ENCODE data around the gene ENTHD1.
"Not testable (repeated sequence)": the region's sequence is repeated elsewhere in the genome, so short reads cannot be mapped to it uniquely, and the experiment has no call there.

Gene ENTHD1

DNA sequence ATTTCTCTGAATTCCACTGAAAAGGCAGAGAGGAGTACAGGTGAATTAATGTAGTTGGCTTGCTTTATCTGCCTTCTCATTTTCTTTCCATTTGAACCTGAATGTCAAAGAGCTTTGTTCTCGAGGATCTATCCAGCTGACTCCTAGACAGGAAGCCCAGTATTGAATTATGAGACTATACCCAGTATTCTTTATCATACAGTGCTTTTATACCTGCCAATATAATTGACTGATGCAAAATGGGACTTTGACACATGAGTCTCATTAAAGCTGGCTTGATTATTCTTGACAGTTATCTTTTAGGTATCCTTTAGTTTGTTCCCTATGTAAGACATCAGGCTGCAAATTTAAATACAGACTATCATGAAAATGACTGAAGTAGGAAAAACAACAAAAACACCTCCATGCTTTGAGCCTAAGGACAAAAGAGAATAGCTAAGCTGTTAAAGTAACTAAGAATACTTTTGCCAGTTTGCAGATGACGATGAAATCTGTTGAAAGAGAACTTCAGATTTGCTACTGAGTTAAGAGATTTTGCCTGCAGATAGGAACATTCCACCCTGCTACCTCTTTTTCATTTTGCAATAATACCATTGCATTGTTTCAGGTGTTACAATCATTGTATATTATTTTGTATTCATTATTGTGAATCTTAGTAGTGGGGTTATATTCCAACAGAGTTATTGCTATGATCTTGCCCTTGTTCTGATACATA is 117.1 kb downstream of the ENTHD1 start:
- no peak for DNase-seq

DNA sequence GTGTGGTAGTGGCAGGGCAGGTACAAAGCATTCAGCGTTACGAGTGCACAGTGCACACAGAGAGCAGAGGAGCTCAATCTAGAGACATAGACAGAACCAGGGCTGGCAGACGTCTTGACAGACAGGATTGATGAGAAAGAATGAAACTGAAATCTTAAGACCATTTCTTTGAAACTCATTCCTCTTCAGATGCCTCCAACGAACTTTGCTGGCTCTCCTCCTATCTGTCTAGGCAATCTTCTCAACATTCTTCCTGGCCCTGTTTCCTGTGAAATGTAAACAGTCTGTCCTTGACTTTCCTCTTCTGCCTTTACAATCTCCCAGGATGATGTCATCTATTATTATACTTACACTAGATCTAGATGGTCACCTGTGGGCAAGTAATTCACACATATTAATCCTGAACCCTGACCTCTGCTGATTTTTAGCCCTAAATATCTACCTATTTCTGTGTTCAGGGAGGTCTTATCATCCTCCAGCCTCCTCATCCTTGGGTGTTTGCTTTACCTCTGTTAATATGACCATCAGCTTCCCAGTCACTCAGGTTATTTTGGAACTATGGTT is 119.5 kb downstream of the ENTHD1 start:
- no peak for DNase-seq

DNA sequence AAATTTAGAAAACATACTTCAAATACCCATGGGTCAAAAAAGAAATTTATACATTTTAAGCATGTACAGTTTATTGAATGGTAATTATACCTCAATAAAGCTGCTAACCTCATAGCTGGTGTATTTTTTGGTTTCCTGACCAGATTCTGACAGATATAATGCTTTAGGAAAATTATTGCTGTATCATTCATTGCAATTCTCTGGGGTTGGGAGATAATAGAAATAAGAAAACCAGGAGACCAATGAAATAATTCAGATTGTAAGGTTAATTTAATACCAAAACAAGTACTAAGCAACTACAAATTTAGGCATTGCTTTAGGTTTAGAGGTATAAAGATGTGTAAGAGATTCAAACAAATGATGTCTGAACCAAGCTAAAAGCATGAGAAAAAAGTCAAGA is 120.1 kb downstream of the ENTHD1 start:
- no peak for DNase-seq

DNA sequence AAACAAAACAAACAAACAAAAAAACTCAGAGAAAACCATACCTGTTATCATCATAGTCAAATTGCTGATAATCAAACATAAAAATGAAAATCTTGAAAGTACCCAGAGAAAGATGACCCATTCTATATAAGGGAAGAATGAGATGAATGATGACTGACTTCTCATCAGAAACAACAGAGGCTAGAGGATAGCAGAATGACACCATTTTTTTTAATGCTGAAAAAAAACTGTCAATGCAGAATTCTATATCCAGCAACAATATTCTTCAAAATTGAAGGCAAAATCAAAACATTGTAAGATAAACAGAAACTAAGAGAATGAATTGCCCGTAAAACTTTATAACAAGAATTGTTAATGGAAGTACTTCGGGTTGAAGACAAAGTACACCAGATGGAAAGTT is 122.1 kb downstream of the ENTHD1 start:
- no peak for DNase-seq

DNA sequence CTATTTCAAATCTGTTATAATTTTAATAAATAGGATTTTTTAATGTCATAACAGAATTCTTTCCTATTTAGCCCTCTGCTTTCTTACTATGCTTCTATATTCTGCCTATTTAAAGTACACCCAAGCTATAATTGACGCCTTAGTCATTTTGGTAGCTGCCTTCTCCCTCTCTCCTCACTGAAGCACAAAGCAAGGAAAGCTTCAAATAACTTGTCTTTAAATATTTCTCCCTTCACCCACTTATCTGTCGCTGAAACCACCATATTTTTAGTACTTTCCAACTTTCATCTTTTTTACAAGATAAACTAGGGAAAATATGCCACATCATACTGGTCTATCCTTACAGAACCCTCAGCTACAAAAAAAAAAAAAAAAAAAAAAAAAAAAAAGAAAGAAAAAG is 127.9 kb downstream of the ENTHD1 start:
- no peak for DNase-seq

DNA sequence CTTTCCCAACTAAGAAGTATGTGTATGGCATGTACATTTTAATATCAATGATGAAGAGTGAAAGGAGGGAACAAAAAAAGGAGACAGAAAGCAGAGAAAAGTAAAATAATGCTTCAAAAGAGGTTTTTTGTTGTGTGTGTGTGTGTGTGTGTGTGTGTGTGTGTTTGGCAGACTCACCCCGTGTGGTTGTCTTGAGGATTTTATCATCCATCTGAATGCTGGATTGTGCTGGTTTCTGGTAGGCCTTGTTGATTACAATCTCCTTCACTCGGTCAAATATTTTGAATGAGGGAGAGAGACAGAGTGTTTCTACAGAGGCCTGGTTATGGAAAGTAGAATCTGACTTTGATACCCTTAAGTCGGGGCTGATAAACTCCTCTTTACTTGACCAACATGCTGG is 128.5 kb downstream of the ENTHD1 start:
- no peak for DNase-seq

DNA sequence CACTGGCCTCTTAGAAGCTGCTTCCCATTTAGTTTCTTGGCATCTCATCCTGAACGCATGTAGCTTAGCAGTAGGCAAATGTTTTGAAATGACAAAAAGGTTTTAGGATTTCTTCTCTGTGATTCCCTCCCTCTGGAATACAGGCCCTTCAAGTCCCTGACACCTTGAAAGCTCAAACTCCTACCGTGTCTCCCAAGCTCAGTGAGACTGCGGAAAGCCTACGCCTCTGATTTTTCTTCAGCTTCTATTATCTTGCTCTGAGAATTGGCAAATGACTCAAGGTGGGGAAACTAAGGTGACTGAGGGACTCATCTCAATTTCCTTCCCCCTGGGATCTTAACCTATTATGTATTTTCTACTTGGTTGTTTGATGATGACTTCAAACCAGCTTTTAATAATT is 130.3 kb downstream of the ENTHD1 start:
- no peak for DNase-seq

DNA sequence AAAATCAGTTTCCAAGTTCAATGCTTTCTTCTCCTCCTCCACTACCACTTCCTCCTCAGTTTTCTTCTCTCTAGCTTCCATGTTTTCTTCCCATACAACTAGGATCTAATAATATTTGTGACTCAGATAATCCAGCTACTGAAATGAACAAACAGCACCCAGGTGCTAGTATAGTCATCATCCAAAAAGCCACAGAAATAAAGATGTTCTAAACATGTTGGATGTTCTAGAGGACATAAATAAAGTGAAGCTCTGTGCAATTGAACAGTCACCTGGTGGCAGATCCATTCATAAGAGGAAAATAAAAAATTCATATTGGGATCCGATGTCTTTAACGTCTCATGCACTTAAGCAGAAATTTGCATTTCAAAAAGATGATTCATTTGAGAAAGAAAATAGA is 142.8 kb downstream of the ENTHD1 start:
- DNase-seq, result no peak

DNA sequence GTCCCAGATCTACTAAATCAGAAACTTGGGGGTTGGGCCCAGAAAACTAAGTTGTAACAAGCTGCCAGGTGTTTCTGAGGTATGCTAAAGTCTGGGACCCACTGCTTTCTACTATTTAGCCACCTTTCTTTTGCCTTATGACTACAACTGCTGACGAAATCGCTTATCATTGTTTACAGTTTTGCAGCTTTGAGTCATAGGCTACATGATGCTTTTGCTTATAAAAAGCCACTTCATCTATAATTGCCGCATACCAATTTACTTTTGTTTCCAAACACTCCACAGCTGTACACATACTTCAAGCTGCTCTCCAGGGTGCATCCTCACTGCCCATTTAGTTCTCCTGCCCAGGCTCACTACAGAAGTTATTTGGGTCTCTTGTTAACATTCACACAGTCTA is 144.7 kb downstream of the ENTHD1 start:
- DNase-seq, result no peak

DNA sequence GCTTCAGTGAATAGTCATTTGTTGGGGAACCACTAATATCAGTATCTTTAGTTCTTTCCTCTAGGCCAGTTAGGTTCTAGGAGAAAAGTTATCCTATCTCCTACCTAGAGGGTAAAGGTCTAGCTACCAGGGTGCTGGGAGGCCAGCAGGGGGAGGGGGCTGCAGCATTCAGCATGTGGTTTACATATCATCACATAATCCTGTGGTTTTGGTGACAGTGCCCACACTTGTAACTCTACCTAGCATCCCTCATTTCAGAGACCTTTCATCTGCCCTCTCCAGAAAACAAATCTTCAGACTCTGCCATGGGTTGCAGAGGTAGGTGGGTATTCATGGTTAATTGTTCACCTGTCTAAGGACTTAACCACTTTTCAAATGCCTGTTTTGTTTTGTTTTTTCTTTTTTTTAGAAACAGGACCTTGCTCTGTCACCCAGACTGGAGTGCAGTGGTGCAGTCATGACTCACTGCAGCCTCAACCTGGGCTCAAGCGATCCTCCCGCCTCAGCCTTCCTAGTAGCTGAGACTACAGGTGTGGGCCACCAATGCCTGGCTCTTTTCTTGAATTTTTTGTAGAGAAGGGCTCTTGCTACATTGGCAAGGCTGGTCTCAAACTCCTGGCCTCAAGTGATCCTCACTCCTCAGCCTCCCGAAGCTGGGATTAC is 146.8 kb downstream of the ENTHD1 start:
- DNase-seq, result no peak

DNA sequence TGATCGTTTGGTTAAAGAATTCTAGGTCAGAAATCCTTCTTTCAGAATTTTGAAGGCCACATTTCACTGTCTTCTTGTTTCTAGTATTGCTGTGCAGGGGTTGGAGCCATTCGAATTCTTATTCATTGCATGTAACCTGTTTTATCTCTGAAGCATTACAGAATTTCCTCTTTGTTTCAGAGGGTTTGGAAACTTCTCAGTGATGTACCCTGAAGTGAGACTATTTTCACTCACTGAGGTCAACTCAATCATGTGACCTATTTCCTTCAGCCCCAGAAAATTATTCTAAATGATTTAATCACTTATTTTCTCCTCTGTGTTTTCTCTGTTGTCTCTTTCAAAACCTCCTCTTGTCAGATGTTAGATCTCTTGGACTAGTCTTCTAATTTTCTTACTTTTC is 147.8 kb downstream of the ENTHD1 start:
- DNase-seq, result no peak

DNA sequence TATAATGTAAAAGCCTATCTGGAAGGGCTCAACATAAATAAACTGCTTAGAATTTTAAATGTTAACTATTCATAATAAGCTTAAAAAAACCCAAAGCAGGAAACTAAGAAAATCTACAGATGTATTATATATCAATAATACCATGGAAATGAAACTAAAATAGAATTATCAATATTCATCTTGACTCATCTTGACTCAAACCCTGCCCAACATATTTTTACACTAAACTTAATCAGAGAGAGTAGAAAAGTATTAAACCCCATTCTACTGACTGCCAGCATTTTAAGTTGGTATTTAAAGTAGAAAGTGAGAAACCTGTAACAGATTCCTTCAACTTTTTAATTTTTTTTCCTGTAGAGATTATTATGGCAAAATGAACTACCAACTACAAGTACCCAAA is 149.2 kb downstream of the ENTHD1 start:
- no peak for DNase-seq

DNA sequence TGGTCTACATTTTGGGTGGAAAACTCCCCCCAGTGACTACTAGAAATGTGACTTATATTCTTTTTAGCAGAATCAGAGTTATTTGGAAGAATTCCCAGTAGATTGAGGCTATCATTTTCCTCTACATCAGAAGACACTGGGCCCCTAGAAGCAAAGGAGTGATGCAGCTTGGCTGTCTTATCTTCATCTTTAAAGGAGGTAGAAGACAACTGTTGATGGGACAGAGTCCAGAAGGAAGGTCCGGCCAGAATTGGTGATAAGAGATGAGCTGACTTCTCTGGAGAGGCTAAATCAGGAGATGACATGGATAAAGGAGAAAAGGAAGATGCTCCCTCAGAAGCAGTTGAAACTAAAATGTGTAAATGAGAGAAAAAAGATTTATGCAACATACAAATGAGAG is 149.6 kb downstream of the ENTHD1 start:
- no peak for DNase-seq

DNA sequence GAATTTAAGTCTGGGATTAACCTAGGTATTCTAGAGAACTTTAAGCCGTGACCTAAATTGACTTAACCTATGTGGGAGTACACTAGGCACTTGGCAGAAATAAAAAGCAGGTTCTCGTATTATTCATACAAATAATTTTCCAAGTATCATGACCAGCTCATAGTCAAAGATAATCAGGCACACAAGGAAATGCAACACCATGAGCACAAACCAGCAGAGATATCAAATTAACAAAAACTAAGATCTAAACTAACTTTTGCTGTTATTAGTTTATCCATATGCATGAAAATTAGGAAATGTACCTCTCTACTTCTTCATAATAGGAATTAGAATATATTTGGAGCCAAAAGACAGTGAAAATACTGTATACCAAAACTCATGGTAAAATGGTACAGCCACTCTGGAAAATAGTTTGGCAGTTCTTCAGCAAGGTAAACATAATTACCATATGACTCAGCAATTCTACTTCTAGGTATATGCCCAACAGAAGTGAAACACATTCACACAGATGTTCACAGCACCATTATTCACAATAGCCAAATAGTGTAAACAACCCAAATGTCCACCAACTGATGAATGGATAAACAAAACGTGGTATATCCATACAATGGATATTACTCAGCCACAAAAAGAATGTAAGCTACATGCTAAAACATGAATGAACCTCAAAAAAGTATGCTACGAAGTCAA is 154.1 kb downstream of the ENTHD1 start:
- DNase-seq, result peak; percentile 14

DNA sequence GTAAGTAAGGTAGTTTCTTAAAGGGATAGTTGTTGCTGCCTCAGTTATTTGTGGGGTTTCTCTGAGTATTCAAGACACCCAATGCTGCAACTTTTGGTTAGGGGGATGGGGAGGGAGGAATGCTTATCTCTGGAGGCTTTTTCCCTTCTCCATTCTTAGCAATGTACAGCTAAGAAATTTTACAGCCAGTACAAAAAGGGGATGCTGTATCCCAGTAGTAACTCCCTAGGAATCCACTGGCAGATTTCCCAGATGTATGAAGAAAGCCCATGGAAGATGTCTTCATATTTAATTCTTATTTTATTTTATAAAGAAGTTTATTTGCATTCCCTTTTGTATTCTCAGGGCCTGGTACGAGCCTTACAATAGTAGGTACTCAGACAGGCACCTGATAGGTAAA is 154.8 kb downstream of the ENTHD1 start:
- DNase-seq, result no peak

DNA sequence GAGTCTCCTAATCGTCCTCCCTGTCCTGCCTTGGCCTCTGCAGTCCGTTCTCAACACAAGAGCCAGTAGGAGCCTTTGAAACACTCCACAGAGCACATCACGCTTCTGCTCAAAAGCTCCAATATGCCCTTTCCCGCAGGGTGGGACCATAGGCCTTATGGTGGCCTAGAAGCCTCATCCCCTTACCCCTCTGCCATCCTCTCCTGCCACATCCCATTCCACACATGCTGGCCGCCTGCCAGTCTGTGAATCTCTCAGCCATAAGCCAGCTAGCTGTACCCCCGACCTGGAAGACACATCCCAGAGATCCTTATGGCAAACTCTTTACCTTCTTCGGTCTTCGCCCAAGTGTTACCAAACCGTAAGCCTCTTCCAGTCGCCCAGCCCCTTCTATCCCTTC is 157.8 kb downstream of the ENTHD1 start:
- DNase-seq, result no peak

DNA sequence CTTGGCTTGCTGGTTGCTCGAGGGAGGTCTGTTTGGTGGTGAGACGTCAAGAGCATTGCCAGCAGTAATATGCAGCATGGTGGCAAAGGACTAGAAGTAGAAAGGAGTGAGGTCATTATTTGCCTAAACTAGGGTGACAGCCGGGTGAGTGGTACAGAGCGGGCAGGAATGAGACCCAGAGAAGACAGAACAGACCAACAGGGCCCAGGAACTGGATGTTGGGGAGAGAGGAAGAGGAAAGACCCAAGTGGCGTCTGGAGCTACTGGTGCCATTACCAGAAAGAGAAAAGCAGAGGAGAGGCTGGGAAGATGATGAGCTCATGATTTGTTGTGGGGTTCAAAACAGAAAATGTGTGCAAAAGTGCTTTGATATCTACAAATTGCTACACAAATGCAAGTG is 158.7 kb downstream of the ENTHD1 start:
- no peak for DNase-seq

DNA sequence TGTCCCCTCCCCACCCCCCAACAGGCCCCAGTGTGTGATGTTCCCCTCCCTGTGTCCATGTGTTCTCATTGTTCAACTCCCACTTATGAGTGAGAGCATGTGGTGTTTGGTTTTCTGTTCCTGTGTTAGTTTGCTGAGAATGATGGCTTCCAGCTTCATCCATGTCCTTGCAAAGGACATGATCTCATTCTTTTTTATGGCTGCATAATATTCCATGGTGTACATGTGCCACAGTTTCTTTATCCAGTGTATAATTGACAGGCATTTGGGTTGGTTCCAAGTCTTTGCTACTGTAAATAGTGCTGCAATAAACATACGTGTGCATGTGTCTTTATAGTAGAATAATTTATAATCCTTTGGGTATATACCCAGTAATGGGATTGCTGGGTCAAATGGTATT is 159.5 kb downstream of the ENTHD1 start:
- not testable (repeated sequence) for DNase-seq

DNA sequence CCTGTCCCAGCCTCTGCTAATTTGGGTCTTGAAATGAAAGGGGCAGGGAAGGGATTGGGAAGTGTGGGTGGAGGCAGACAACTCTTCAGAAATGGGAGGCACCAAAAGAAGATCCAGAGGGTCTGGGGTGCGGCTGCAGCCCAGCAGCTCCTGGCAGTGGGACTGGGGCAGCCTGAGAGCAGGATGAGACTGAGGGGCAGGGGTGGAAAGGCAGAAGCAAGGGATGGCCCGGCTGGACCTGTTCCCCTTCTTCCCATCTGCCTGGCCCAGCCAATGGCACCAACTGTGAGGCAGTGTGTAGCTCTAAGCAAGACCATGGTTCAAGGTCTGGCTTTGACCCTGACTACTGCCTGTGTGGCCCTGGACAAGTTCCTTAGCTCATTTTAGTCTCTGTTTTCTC is 160.4 kb downstream of the ENTHD1 start:
- DNase-seq, result no peak

DNA sequence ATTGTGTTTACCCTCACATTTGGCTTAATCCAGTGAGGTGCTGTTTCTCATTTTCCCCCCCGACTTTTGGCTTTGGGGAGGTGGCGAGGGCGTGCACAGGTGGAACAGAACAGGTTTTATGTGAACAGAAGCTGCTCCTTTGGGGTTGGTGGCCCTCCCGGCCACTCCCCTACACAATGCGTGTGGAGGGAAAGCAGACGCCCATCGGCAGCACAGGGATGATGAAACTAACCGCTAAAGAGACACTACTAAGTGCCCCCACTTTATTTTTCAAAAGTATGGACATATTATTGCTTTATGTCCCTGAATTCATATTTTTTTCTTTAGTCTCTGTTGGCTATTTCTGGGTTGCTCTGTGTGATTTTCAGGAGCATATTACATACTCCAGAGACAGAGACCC is 160.9 kb downstream of the ENTHD1 start:
- DNase-seq, result no peak

DNA sequence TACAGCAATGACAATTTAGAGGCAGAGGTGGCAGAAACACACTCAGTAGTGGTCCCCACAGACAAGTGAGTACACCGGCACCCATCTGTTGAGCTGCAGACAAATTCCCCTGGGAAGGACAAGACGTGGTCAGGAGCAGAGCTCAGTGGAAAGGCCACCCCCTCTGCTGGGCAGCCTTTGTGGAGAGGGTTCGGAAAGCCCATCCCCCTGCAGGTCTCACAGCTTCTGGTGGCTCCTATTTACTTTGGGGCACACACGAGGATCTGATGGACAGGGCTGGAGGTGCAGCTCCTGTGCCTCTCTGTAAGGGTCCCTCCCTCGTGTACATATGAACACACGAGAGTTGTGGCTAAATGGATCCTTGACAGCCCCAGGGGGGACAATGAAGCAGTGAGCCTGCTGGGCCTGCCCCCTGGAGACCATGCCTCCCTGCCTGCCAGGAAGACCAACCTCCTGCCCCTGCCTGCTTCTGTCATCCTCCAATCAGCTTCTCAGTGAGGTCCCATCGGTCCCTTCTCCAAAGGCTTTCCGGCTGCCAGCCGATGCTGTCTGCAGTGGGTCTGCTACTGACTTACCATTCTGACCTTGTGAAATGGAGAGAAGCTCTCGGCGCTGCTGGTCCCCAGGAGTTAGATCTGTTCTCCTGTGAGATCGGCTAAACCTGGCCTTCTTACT is 161.5 kb downstream of the ENTHD1 start:
- DNase-seq, result peak; percentile 27

DNA sequence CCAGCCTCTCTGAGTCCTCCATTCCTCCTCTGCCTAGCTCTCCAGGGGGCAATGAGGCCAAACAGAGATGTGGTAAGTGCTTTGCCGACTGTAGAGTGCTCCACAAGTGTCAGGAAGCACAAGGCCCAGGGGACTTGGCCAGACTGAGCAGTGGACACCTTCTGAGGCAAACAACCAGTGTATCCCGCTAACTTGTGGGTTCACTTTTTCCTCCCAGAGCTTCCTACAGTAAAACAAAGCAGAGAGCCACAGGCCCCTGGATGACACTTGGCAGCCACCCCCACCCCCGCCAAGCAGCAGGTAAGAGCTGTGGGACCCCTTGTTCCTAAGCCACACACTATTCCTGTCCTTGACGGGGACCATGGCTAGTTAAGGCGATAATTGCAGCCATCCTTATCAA is 162.1 kb downstream of the ENTHD1 start:
- no peak for DNase-seq

DNA sequence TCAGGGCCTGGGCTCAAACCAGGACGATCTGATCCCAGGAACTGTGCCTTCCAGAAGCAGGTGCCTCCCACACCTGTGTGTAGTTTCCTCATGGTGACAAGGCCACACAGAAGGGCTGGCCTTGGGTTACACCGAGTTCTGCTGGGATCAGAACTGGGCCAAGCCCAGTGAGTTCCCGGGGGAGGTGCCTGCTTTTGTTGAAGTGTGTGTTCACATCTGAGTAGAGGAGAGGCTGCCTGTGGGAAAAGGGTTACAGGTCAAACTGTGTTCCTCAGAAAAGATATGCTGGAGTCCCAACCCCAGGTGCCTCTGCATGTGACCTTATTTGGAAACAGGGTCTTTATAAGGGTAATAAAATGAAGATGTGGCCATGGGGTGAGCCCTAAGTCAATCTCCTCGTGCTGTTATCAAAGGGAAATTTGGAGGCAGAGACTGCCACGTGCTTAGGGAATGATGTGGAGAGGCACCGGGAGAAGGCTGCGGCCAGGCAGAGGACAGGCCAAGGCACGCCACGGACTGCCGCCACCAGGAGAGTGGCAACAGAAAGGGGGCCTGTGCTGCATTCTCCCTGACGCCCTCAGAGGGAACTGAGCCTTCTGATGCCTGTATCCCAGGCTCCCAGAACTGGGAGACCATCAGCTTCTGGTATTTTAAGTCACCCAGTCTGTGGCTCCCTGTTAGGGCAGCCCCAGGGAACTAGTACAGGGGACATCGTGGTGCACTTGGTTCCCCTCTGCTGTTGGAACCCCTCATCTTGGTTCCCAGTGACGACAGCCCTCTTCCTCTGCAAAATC is 164.2 kb downstream of the ENTHD1 start:
- DNase-seq, result no peak

All from NCI-H2171 treated with DMSO at 0.1 percent for 48 hours (cell line).